HepG2 (cell line): ENCODE measurements around the gene FCN3. TPM values are rescaled to one million over a fixed set of nuclear protein-coding genes. Genes with fewer than 3 reads are reported as not detected.

Source experiments
- HMGXB4 ChIP-seq, 2 experiments: sonication (generic) in 1 of 2; formaldehyde crosslinking in 1 of 2; IDR thresholded peaks; 2 replicates each; pipeline versions ENCODE4 v1.4.0 to v1.6.1; 2018 to 2020; ENCODE audit warnings: missing genetic modification reagents in 2 of 2, borderline replicate concordance in 1 of 2, low read depth in 1 of 2, mild to moderate bottlenecking in 1 of 2, missing biosample characterization in 1 of 2
- PATZ1 ChIP-seq: sonication (generic); formaldehyde crosslinking; IDR thresholded peaks from 2 replicates; pipeline ENCODE4 v1.4.0; 2020; ENCODE audit warnings: missing genetic modification reagents
- ZBTB33 ChIP-seq: sonication (generic); formaldehyde crosslinking; IDR thresholded peaks from 2 replicates; pipeline ENCODE4 v1.4.0; 2020; ENCODE audit warnings: missing genetic modification reagents
- ZNF639 ChIP-seq: conservative IDR thresholded peaks from 2 replicates; pipeline ENCODE4 v1.6.1; 2018; ENCODE audit warnings: missing genetic modification reagents
- polyA plus RNA-seq, 8 experiments: library from polyadenylated mRNA; depleted of rRNA in 3 of 8; stranded (reverse) in 7 of 8; unstranded in 1 of 8; fragments of >200 nt; fragmentation: Illumina TruSeq in 4 of 8; extraction: Trizol in 4 of 8; gene quantifications; 2 replicates each; pipeline versions ENCODE4 v1.2.1 to v1.2.3, GENCODE V29; 2011 to 2016; ENCODE audit warnings: low read depth in 4 of 8, missing spikeins in 1 of 8, mixed read lengths in 1 of 8; ENCODE audit not compliant: insufficient read depth in 1 of 8
- total RNA-seq, 5 experiments: library from RNA; depleted of rRNA; stranded (reverse); fragments of >200 nt; fragmentation: Illumina TruSeq; extraction: Trizol; gene quantifications; 2 replicates each; pipeline ENCODE4 v1.2.3, GENCODE V29; 2016; ENCODE audit warnings: low read depth in 1 of 5

The FCN3 gene
- total and polyA plus RNA-seq, 2 of the 13 experiments (the other 11 are each of a cell fraction or from before 2014, with no cell fraction given): not detected

- no peak for TF ChIP-seq ZBTB33
- TF ChIP-seq ZNF639: 0 out of 2 replicates have a peak, but pooled peaks have one; percentile 30
- TF ChIP-seq HMGXB4 (CRISPR knock-in tag; IDR thresholded peaks at IDR 0.05; ENCODE audit: borderline replicate concordance in 1 of 2, low read depth in 1 of 2): peak in 1 of 2 experiments; percentile 18; a peak in 1 of 4 replicates
- peak; percentile 39; the same call in 1 of the 2 replicates for TF ChIP-seq PATZ1 (CRISPR knock-in tag)
Measured at GRCh38 chr1:27366113-27366410, 8.6 kb downstream of the FCN3 start (continued).
